ENCODE measurements around the gene RXFP4.

- TF ChIP-seq CTCF (optimal IDR thresholded peaks at IDR 0.05 in 1 of 3, IDR thresholded peaks at IDR 0.05 in 1 of 3, conservative IDR thresholded peaks at IDR 0.05 in 1 of 3; ENCODE audit: extremely low read depth in 1 of 3, insufficient read depth in 2 of 3, low read length in 3 of 3): no peak
- TF ChIP-seq EZH2 (IDR thresholded peaks at IDR 0.05; ENCODE audit: low read length): no peak
These were observed 7.1 kb upstream of the RXFP4 start, which contains the start of gene KHDC4 for GRCh38 chr1:155934097-155934935.

Measured in keratinocyte (primary cell).